ENCODE data around the gene PPM1H.

Gene PPM1H

DNA sequence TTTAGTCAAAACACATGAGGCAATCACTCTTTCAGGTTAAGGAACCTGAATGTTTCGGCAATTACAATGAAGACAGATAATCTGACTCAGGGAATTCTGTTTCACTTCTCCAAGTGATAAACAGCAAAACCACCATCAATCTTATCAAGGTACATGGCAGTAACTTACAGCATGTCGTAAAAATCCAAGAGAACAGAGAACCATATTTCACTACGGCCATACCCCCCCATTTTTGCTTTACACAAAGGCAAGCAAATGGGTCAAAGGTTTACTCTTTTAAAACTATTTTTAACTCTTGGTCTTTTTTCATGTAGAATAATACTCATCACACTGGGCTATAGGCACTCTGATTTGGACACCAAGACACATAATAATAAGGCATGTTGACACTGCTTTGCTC, 102.4 kb downstream of the PPM1H start:
- DNase-seq (ENCODE audit: low read depth), result no peak
- TF ChIP-seq, protein P1, sequence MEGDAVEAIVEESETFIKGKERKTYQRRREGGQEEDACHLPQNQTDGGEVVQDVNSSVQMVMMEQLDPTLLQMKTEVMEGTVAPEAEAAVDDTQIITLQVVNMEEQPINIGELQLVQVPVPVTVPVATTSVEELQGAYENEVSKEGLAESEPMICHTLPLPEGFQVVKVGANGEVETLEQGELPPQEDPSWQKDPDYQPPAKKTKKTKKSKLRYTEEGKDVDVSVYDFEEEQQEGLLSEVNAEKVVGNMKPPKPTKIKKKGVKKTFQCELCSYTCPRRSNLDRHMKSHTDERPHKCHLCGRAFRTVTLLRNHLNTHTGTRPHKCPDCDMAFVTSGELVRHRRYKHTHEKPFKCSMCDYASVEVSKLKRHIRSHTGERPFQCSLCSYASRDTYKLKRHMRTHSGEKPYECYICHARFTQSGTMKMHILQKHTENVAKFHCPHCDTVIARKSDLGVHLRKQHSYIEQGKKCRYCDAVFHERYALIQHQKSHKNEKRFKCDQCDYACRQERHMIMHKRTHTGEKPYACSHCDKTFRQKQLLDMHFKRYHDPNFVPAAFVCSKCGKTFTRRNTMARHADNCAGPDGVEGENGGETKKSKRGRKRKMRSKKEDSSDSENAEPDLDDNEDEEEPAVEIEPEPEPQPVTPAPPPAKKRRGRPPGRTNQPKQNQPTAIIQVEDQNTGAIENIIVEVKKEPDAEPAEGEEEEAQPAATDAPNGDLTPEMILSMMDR (IDR thresholded peaks at IDR 0.05; ENCODE audit: insufficient read depth, low read depth, low read length, missing control alignments), result no peak

DNA sequence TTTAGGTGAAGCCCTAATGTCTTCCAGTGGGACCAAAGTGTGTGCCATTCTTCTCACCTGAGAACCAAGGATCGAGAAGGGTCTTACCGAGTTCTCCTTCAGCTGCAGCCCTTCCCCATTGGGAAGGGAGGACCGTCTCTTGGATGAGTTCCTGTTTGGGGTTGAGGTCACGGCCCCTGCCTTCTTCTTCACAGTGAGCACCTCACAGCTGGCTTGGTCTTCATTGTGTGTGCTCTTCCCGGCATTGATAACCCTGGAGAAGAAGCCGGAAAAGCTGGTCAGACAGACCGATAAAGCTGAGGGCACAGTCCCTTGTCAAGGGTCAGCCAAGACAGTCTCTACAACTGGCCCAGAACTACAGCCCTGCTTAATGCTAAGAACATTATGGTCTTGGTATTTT, 102.9 kb downstream of the PPM1H start:
- TF ChIP-seq, protein P1 (IDR thresholded peaks at IDR 0.05; ENCODE audit: insufficient read depth, low read depth, low read length, missing control alignments), result no peak
- no peak overlapping the region for H3K4me3 ChIP-seq (ENCODE audit: low read length)
- no peak for DNase-seq (ENCODE audit: low read depth)

More for the DNA sequence above, 102.4 kb downstream of the PPM1H start:
- H3K4me3 ChIP-seq (ENCODE audit: low read length), result no peak overlapping the region

DNA sequence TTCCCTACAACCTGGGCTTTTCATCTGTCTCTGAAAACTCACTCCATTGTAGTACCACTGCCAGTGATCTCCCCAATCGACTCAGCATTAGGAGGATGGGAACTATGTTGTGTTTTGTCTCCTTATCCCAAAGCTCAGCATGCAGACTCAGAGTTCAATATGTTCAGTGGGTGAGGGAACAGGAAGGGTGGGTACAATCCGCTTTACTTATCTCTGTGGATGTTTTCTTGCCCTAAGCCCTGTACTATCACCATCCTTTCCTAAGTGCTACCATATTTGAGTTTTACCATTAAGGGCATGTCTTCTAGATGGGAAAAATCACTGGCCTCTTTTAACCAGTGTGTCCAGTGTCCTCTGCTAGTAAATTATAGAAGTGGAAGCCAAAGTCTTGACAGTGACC, 107.1 kb downstream of the PPM1H start:
- TF ChIP-seq, protein P1 (IDR thresholded peaks at IDR 0.05; ENCODE audit: insufficient read depth, low read depth, low read length, missing control alignments), result no peak
- no peak for DNase-seq (ENCODE audit: low read depth)
- no peak overlapping the region for H3K4me3 ChIP-seq (ENCODE audit: low read length)

DNA sequence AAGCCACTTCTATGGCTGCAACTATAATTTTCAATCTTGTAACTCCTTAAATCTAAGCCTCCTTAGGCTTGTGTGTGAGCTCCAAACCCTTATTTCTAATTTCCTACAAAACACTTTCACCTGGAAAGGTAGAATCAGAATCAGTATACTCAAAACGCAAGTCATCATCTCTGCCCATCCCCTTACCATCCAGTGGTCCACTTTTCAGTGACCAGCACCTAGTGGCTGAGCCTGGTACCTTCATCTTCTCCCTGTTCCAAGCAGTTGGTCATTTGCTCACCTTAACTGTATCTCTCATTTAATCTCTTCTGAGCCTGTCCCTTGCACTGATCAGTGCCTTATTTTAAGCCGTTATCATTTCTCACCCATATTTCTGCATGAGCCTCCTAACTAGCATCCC, 107.9 kb downstream of the PPM1H start:
- H3K4me3 ChIP-seq (ENCODE audit: low read length), result no peak overlapping the region
- no peak for DNase-seq (ENCODE audit: low read depth)
- TF ChIP-seq, protein P1 (IDR thresholded peaks at IDR 0.05; ENCODE audit: insufficient read depth, low read depth, low read length, missing control alignments), result peak; percentile 24

DNA sequence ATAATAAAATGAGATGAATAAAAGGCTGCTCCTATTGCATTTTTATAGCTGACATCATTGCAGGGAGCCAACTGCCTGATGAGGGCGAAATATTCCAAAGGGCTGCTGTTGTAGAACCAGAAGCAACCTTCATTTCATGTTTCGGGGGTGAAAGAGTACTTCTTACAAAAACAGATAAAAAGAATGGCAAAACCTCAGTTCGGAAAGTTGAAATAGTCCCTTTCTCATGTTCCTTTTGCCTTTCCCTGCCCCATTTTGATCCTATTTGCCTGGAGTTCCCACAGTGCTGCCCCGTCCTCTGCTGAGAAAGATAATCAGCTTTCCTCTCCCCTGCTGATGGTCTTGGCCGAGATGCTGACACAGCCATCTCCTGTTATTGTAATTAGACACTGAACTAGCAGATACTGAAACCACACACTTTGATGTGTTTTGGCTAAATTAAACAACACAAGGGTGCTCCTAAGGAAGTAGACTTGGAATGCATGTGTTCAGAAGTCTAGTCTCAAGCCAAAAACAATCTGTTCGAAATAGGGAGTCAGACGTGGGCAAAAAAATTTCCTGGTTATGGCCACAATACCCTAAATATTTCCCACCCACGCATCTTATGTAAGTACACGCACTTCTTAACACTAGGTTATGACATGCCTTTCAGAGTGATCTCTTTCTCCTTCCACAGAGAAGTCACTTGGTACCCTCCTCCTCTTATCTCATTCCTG, 117.2 kb downstream of the PPM1H start:
- DNase-seq (ENCODE audit: low read depth), result peak; percentile 10

DNA sequence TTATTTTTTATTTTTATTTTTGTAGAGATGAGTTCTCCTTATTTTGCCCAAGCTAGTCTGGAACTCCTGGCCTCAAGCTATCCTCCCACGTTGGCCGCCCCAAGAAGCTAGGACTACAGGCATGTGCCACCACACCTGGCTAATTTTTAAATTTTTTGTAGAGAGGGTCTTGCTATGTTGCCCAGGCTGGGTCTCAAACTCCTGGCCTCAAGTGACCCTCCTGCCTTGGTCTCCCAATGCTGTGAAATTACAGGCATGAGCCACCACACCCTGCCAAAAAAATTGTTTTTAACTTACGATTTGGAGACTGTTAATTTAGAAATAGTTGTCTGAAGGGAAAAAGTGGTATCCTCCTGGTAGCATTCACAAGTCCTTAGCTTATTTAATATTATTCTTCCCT, 120.7 kb downstream of the PPM1H start:
- TF ChIP-seq, protein P1 (IDR thresholded peaks at IDR 0.05; ENCODE audit: insufficient read depth, low read depth, low read length, missing control alignments), result no peak
- DNase-seq (ENCODE audit: low read depth), result no peak
- no peak overlapping the region for H3K4me3 ChIP-seq (ENCODE audit: low read length)

More for the DNA sequence above, 117.2 kb downstream of the PPM1H start:
- H3K4me3 ChIP-seq (ENCODE audit: low read length), result no peak overlapping the region
- TF ChIP-seq, protein P1 (IDR thresholded peaks at IDR 0.05; ENCODE audit: insufficient read depth, low read depth, low read length, missing control alignments), result no peak

Measured in epithelial cell of esophagus (primary cell).